Cardiac septum (tissue), 1 donor: ENCODE measurements around the gene ARMC12. TPM values are rescaled to one million over a fixed set of nuclear protein-coding genes. Genes with fewer than 3 reads are reported as not detected.

ENCODE experiments used
- DNase-seq: peaks from one replicate; pipeline ENCODE4 v3.0.0-alpha.2; 2020; ENCODE audit warnings: low spot score
- intact Hi-C: fragments of 100-400 bp; cut with DNase I; formaldehyde crosslinking; loops from one replicate; pipeline ENCODE4 v1.14.0; 2022
- total RNA-seq: library from RNA; stranded (reverse); fragmentation: NEBNext Ultra II Directional; extraction: Animal tissue kit (Norgen Biotek cat#: 25700); gene quantifications from one replicate; pipeline ENCODE4 v1.2.1, GENCODE V29; 2021
- donor health status: DM: no; HTN: no; CAD: no.

Gene ARMC12
- total RNA-seq, 1 donor from 2014 or later: 0.22 TPM

- intact Hi-C loops: no loop called here
- DNase-seq: no peak
These were observed 58.0 kb downstream of the ARMC12 start for GRCh38 chr6:35794536-35795452.

GRCh38 chr6:35795453-35796071 is 58.7 kb downstream of the ARMC12 start:
- intact Hi-C loops: no loop called here
- no peak for DNase-seq

- intact Hi-C loops: no loop called here
- DNase-seq: peak; percentile 51
These were observed 59.4 kb downstream of the ARMC12 start for GRCh38 chr6:35796236-35796635.

GRCh38 chr6:35797837-35798526 is 61.1 kb downstream of the ARMC12 start:
- no peak for DNase-seq
- intact Hi-C loops: loop anchor here (1.0 kb wide), 1 partner anchor 11 kb away; no protein-coding TSS in a partner anchor

Other genes with a start within 250 kb of the ARMC12 start
- gene TEAD3, start 240.0 kb upstream of the ARMC12 start, total RNA-seq: 63.3 TPM
- gene TULP1, start 224.1 kb upstream of the ARMC12 start, total RNA-seq: not detected
- gene FKBP5, start 48.1 kb upstream of the ARMC12 start, total RNA-seq: 29.7 TPM
- gene CLPSL2, start 39.6 kb downstream of the ARMC12 start, total RNA-seq: not detected
- not detected for gene CLPSL1, start 44.0 kb downstream of the ARMC12 start, total RNA-seq
- not detected for gene CLPS, start 60.3 kb downstream of the ARMC12 start, total RNA-seq
- not detected for gene LHFPL5, start 68.3 kb downstream of the ARMC12 start, total RNA-seq
- gene SRPK1, start 184.1 kb downstream of the ARMC12 start, total RNA-seq: 20.4 TPM